ENCODE measurements around the gene CCDC3. TPM values are rescaled to one million over a fixed set of nuclear protein-coding genes. Genes with fewer than 3 reads are reported as not detected.

CCDC3 gene
- total and polyA plus RNA-seq, 7 donors = 0.46 to 6.9 (median 3.1) TPM

GRCh38 chr10:12962556-12962955, 39.0 kb downstream of the CCDC3 start:
- no peaks in the 10 kb centered on the region for H3K36me3 ChIP-seq
- DNase-seq = no peak
- no peak overlapping the region for H3K27ac ChIP-seq
- no peaks in the 10 kb centered on the region for H3K4me1 ChIP-seq
- intact Hi-C loops (cut with DNase I) = no loop called here
- H3K9me3 ChIP-seq = peaks cover 0 to 3% (median 0%) of the 10 kb centered on the region in 4 donors
- WGBS, 2 donors = 80 to 87% methylated on average over 3 of the region's 3 CpGs
- no peaks in the 10 kb centered on the region for H3K27me3 ChIP-seq
- TF ChIP-seq POLR2AphosphoS5 (IDR thresholded peaks at IDR 0.05) (no peak), CTCF (IDR thresholded peaks at IDR 0.05) (no peak), POLR2A (IDR thresholded peaks at IDR 0.05) (no peak), EP300 (IDR thresholded peaks at IDR 0.05) (no peak)
- no peak overlapping the region for H3K4me3 ChIP-seq

- Histone ChIP-seq H3K4me1 (no peaks in the 10 kb centered on the region), H3K27ac (peak overlapping the region in 1 of 4 donors; percentile 60), H3K9me3 (no peaks in the 10 kb centered on the region), H3K27me3 (no peaks in the 10 kb centered on the region), H3K36me3 (no peaks in the 10 kb centered on the region), H3K4me3 (no peak overlapping the region)
- DNase-seq = no peak
- WGBS, 2 donors = 53 to 68% methylated on average over 7 of the region's 7 CpGs
- intact Hi-C loops (cut with DNase I) = no loop called here
- TF ChIP-seq EP300 (IDR thresholded peaks at IDR 0.05) (no peak), POLR2A (IDR thresholded peaks at IDR 0.05) (no peak), CTCF (IDR thresholded peaks at IDR 0.05) (no peak), POLR2AphosphoS5 (IDR thresholded peaks at IDR 0.05) (no peak)
Observed at GRCh38 chr10:12961416-12962205, 39.9 kb downstream of the CCDC3 start.

- intact Hi-C loops (cut with DNase I) = no loop called here
- no peaks in the 10 kb centered on the region for H3K36me3 ChIP-seq
- TF ChIP-seq POLR2A (IDR thresholded peaks at IDR 0.05) (no peak), POLR2AphosphoS5 (IDR thresholded peaks at IDR 0.05) (no peak), CTCF (IDR thresholded peaks at IDR 0.05) (no peak)
- no peaks in the 10 kb centered on the region for H3K9me3 ChIP-seq
- no peak for DNase-seq
- no peaks in the 10 kb centered on the region for H3K27me3 ChIP-seq
- peak overlapping the region in 1 of 4 donors; percentile 60 for H3K27ac ChIP-seq
- H3K4me1 ChIP-seq = no peaks in the 10 kb centered on the region
- H3K4me3 ChIP-seq = no peak overlapping the region
- WGBS, 2 donors = 89 to 91% methylated on average over 8 of the region's 8 CpGs
Observed at GRCh38 chr10:12960941-12961340, 40.6 kb downstream of the CCDC3 start.

- H3K9me3 ChIP-seq = no peaks in the 10 kb centered on the region
- no peak for DNase-seq
- H3K36me3 ChIP-seq = no peaks in the 10 kb centered on the region
- H3K4me3 ChIP-seq = no peak overlapping the region
- no peak for TF ChIP-seq POLR2A (IDR thresholded peaks at IDR 0.05)
- TF ChIP-seq POLR2AphosphoS5 (IDR thresholded peaks at IDR 0.05) = no peak
- no peak for TF ChIP-seq EP300 (IDR thresholded peaks at IDR 0.05)
- TF ChIP-seq CTCF (IDR thresholded peaks at IDR 0.05) = no peak
- H3K27ac ChIP-seq = peak overlapping the region in 1 of 4 donors; percentile 60
- intact Hi-C loops (cut with DNase I) = no loop called here
- H3K4me1 ChIP-seq = no peaks in the 10 kb centered on the region
- 15 to 60% methylated on average over 15 of the region's 15 CpGs for WGBS, 2 donors
- H3K27me3 ChIP-seq = no peaks in the 10 kb centered on the region
Observed at GRCh38 chr10:12960334-12960898, 41.1 kb downstream of the CCDC3 start.

All from sigmoid colon (tissue), 7 donors.